CD14-positive monocyte (primary cell): ENCODE results near the gene SOCS4. TPM values are rescaled to one million over a fixed set of nuclear protein-coding genes. Genes with fewer than 3 reads are reported as not detected.

Source experiments
- DNase-seq, 3 donors: peaks; one replicate each; pipeline ENCODE4 v3.0.0-alpha.2; 2011 to 2022
- H2AFZ ChIP-seq: 2 replicates; pipeline ENCODE4 v1.6.0; 2012; ENCODE audit warnings: mild to moderate bottlenecking, low read depth, low read length, inconsistent platforms; ENCODE audit not compliant: insufficient read depth, poor library complexity, severe bottlenecking
- H3K27ac ChIP-seq, 2 donors: 1 replicate in 1 of 2; 2 replicates in 1 of 2; pipeline ENCODE4 v1.5.1; 2012 to 2013; ENCODE audit warnings: low read length in 2 of 2, control low read depth in 1 of 2, inconsistent platforms in 1 of 2, low read depth in 1 of 2, mild to moderate bottlenecking in 1 of 2
- H3K27me3 ChIP-seq, 2 donors: one replicate each; pipeline versions ENCODE4 v1.6.0 to v1.6.1; 2011 to 2013; ENCODE audit warnings: low read length in 2 of 2; ENCODE audit not compliant: control insufficient read depth in 2 of 2, insufficient read depth in 2 of 2
- H3K36me3 ChIP-seq, 2 donors: replicated peaks in 1 of 2; 1 replicate in 1 of 2; 2 replicates in 1 of 2; pipeline versions ENCODE4 v1.5.1 to v1.6.1; 2012 to 2013; ENCODE audit warnings: low read length in 2 of 2, control low read depth in 1 of 2, inconsistent platforms in 1 of 2, mild to moderate bottlenecking in 1 of 2; ENCODE audit not compliant: insufficient read depth in 2 of 2, control insufficient read depth in 1 of 2
- H3K4me1 ChIP-seq, 2 donors: 1 replicate in 1 of 2; 2 replicates in 1 of 2; pipeline versions ENCODE4 v1.5.1 to v1.6.1; 2012 to 2013; ENCODE audit warnings: low read length in 2 of 2, control low read depth in 1 of 2, inconsistent platforms in 1 of 2, mild to moderate bottlenecking in 1 of 2, moderate library complexity in 1 of 2; ENCODE audit not compliant: insufficient read depth in 2 of 2, control insufficient read depth in 1 of 2
- H3K4me2 ChIP-seq: replicated peaks from 2 replicates; pipeline ENCODE3; 2012; ENCODE audit warnings: low read length, moderate library complexity, mild to moderate bottlenecking; ENCODE audit not compliant: poor library complexity, severe bottlenecking; ENCODE audit errors: extremely low read depth
- H3K4me3 ChIP-seq, 3 experiments: fragments of 200-600 bp in 1 of 3; sonication (generic) in 1 of 3; replicated peaks in 1 of 3; 1 replicate in 2 of 3; 2 replicates in 1 of 3; pipeline ENCODE4 v1.5.1; 2011 to 2013; ENCODE audit warnings: low read length in 3 of 3, mild to moderate bottlenecking in 3 of 3, control low read depth in 2 of 3, low read depth in 2 of 3, inconsistent platforms in 1 of 3, moderate library complexity in 1 of 3
- H3K79me2 ChIP-seq: 2 replicates; pipeline ENCODE4 v1.6.0; 2012; ENCODE audit warnings: mild to moderate bottlenecking, control low read depth, inconsistent platforms, low read length, moderate library complexity; ENCODE audit not compliant: insufficient read depth
- H3K9ac ChIP-seq: 2 replicates; pipeline ENCODE4 v1.6.0; 2017; ENCODE audit warnings: low read length, mild to moderate bottlenecking; ENCODE audit not compliant: insufficient read depth, poor library complexity, severe bottlenecking
- H3K9me3 ChIP-seq, 2 donors: replicated peaks in 1 of 2; 1 replicate in 1 of 2; 2 replicates in 1 of 2; pipeline versions ENCODE4 v1.5.1 to v1.6.1; 2012 to 2013; ENCODE audit warnings: low read length in 2 of 2, control low read depth in 1 of 2; ENCODE audit not compliant: control insufficient read depth in 1 of 2, insufficient read depth in 1 of 2
- H4K20me1 ChIP-seq: 2 replicates; pipeline ENCODE4 v1.6.0; 2012; ENCODE audit warnings: mild to moderate bottlenecking, low read length, control low read depth, moderate library complexity; ENCODE audit not compliant: insufficient read depth
- H3K27ac Mint-ChIP-seq, 7 donors: one replicate each; pipeline ENCODE4 v1.8.0; 2020; ENCODE audit warnings: mild to moderate bottlenecking in 7 of 7, mixed read lengths in 7 of 7, moderate library complexity in 6 of 7, inconsistent platforms in 2 of 7
- H3K27me3 Mint-ChIP-seq, 3 donors: one replicate each; pipeline ENCODE4 v1.8.0; 2021 to 2022; ENCODE audit warnings: low read depth in 3 of 3, mild to moderate bottlenecking in 3 of 3, mixed read lengths in 3 of 3, moderate library complexity in 3 of 3, inconsistent platforms in 1 of 3
- H3K36me3 Mint-ChIP-seq, 2 donors: one replicate each; pipeline ENCODE4 v1.8.0; 2020; ENCODE audit warnings: mixed read lengths in 2 of 2, inconsistent platforms in 1 of 2, mild to moderate bottlenecking in 1 of 2
- H3K4me1 Mint-ChIP-seq: one replicate; pipeline ENCODE4 v1.8.0; 2020; ENCODE audit warnings: mild to moderate bottlenecking, mixed read lengths
- H3K4me3 Mint-ChIP-seq, 2 donors: one replicate each; pipeline ENCODE4 v1.8.0; 2020; ENCODE audit warnings: mild to moderate bottlenecking in 2 of 2, mixed read lengths in 2 of 2, moderate library complexity in 1 of 2
- H3K9me3 Mint-ChIP-seq, 7 donors: one replicate each; pipeline ENCODE4 v1.8.0; 2020 to 2022; ENCODE audit warnings: mixed read lengths in 7 of 7, mild to moderate bottlenecking in 6 of 7, moderate library complexity in 6 of 7, inconsistent platforms in 2 of 7
- WGBS: methylation state at CpG from one replicate; pipeline ENCODE4 v1.1.5; 2013; ENCODE audit warnings: missing lambda C conversion rate; ENCODE audit not compliant: insufficient coverage; 5-methylcytosine and 5-hydroxymethylcytosine counted together
- intact Hi-C, 2 donors: fragments of 100-400 bp; cut with micrococcal nuclease; formaldehyde crosslinking; loops; one replicate each; pipeline versions ENCODE4 v1.15.0 to v1.15.1; 2023
- polyA plus RNA-seq, 3 donors: library from polyadenylated mRNA; depleted of rRNA in 1 of 3; unstranded in 2 of 3; stranded (reverse) in 1 of 3; fragments of 300-500 nt in 2 of 3; fragments of >200 nt in 1 of 3; fragmentation: Illumina TruSeq in 2 of 3; gene quantifications; 1 replicate in 2 of 3; 2 replicates in 1 of 3; pipeline ENCODE4 v1.2.3, GENCODE V29; 2012 to 2021
- TF ChIP-seq, protein P1 (sequence below): fragments of 200-600 bp; IDR thresholded peaks from one replicate; pipeline ENCODE4 v1.8.0; 2022; ENCODE audit warnings: antibody characterized with exemption, mild to moderate bottlenecking

The SOCS4 gene
- polyA plus RNA-seq, 3 donors = 2.5 to 5.0 (median 3.0) TPM

DNA sequence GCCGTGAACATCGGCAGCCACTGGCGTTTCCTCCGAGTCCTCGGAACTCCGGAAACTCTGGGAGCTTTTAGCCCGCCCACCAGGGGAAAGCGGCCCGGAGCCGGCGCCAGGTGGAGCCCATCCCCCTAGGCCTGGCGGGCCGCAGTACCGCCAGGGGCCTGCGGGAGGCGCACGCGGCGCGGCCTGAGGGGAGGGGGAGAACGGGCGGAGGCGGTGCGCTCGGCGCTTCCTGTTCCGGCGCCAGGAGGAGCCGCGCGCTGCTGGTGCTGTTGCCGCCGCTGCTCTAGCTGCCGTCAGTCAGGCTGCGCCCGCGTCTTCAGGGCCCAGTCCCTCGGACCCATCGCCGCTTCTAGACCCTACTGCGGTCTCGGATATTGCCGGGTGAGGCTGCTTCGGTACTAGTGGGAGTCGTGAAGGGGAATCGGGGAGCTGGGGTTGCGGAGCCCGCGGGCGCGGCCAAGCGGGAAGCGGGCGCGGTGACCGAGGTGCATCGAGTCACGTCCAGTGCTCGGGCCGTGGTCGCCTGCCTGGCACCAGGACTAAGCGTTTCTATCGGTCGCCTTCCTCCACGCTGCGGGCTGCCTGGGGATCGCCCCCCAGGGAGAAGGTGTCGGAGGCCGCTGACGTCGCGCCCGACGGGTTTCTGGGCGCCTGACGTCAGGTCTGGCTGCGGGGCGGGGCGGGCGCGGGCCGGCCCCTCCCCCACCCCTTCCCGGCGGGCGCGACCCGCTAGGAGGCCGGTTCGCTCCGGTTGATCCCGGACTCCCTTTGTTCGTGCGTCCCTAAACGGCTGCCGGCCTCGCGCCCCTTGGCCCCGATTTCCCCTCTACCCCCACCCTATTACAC, 24.6 kb downstream of the SOCS4 start, which contains the start of gene MAPK1IP1L:
Gene MAPK1IP1L, plus strand, starts transcription at position 225 of the 846 bp plus-strand sequence. CDS start 10,037 bp downstream, outside the sequence.
- Histone ChIP-seq H4K20me1 (peaks cover 47% of the 10 kb centered on the region), H3K36me3 (peaks cover 0 to 20% of the 10 kb centered on the region in 2 donors), H3K9me3 (no peaks in the 10 kb centered on the region), H3K4me3 (peak within 1 kb of the TSS; percentile 89 to 94 (median 90)), H2AFZ (peak within 1 kb of the TSS; percentile 70), H3K27ac (peak within 1 kb of the TSS; percentile 91 to 99), H3K4me2 (peak within 1 kb of the TSS; percentile 92), H3K4me1 (peaks cover 17 to 19% of the 10 kb centered on the region in 2 donors), H3K79me2 (peaks cover 52% of the 10 kb centered on the region), H3K27me3 (no peaks in the 10 kb centered on the region), H3K9ac (peak within 1 kb of the TSS; percentile 99)
- WGBS = under 1% methylated on average over 67 of the region's 98 CpGs
- Mint-ChIP-seq H3K9me3 (no peaks in the 10 kb centered on the region), H3K4me1 (peaks cover 27% of the 10 kb centered on the region), H3K27me3 (peaks cover 0 to 3% (median 2%) of the 10 kb centered on the region in 3 donors), H3K36me3 (peaks cover 12 to 22% of the 10 kb centered on the region in 2 donors), H3K4me3 (peak within 1 kb of the TSS; percentile 83 to 90), H3K27ac (peak within 1 kb of the TSS; percentile 95 to 98 (median 97))
- DNase-seq = peak; percentile 85 to 86 (median 86)
- TF ChIP-seq, protein P1, sequence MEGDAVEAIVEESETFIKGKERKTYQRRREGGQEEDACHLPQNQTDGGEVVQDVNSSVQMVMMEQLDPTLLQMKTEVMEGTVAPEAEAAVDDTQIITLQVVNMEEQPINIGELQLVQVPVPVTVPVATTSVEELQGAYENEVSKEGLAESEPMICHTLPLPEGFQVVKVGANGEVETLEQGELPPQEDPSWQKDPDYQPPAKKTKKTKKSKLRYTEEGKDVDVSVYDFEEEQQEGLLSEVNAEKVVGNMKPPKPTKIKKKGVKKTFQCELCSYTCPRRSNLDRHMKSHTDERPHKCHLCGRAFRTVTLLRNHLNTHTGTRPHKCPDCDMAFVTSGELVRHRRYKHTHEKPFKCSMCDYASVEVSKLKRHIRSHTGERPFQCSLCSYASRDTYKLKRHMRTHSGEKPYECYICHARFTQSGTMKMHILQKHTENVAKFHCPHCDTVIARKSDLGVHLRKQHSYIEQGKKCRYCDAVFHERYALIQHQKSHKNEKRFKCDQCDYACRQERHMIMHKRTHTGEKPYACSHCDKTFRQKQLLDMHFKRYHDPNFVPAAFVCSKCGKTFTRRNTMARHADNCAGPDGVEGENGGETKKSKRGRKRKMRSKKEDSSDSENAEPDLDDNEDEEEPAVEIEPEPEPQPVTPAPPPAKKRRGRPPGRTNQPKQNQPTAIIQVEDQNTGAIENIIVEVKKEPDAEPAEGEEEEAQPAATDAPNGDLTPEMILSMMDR = peak; percentile 100
- intact Hi-C loops = loop anchor here in 1 of 2 donors (5.0 kb wide), 1 partner anchor 36 kb away; no protein-coding TSS in a partner anchor

DNA sequence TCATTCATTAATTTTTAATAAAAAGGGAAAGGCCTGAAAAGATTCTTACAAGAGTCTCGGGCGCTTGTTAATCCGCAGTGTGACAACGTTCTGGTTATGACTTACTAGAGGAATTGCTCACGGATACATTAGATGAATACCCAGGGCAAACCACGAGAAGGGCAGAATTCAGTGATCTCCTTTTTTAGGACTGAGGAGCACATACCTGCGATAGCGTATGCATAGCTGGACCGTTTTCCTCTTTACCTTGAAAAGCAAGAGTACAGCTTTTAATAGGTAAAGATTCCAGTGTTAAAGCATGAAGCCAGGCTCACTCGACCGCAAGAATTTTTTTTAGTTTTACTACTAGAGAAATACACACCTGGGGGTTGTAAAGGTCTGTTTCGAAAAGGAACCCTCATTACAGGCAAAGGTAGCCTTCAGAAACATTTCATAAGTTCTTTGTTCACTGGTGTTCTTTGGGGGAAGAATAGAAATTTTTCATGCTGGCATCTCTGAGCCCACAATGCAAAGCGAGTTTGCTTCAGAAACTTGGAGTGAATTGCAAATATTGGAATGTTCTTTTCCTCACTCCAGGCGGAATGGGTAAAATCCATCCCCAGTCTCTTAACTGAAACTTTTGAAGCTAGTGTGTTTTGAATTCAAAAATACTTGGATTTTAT, 25.4 kb downstream of the SOCS4 start:
- peaks cover 12 to 22% of the 10 kb centered on the region in 2 donors for H3K36me3 Mint-ChIP-seq
- WGBS = 0% methylated on average over 6 of the region's 14 CpGs
- no peaks in the 10 kb centered on the region for H3K9me3 ChIP-seq
- peaks cover 55% of the 10 kb centered on the region for H4K20me1 ChIP-seq
- no peaks in the 10 kb centered on the region for H3K27me3 ChIP-seq
- H3K27ac ChIP-seq = peak overlapping the region; percentile 91 to 99
- peak overlapping the region; percentile 89 to 94 (median 90) for H3K4me3 ChIP-seq
- peak overlapping the region; percentile 92 for H3K4me2 ChIP-seq
- intact Hi-C loops = loop anchor here in 1 of 2 donors (5.0 kb wide), 1 partner anchor 35 kb away; no protein-coding TSS in a partner anchor
- no peaks in the 10 kb centered on the region for H3K9me3 Mint-ChIP-seq
- H3K36me3 ChIP-seq = peaks cover 0 to 28% of the 10 kb centered on the region in 2 donors
- peaks cover 17 to 19% of the 10 kb centered on the region in 2 donors for H3K4me1 ChIP-seq
- H2AFZ ChIP-seq = peak overlapping the region; percentile 70
- H3K27me3 Mint-ChIP-seq = peaks cover 0 to 3% (median 2%) of the 10 kb centered on the region in 3 donors
- H3K27ac Mint-ChIP-seq = peak overlapping the region; percentile 95 to 98 (median 97)
- peak overlapping the region; percentile 83 to 90 for H3K4me3 Mint-ChIP-seq
- H3K4me1 Mint-ChIP-seq = peaks cover 27% of the 10 kb centered on the region
- TF ChIP-seq, protein P1 = no peak
- H3K9ac ChIP-seq = peak overlapping the region; percentile 99
- DNase-seq = peak in 1 of 3 donors; percentile 9
- peaks cover 59% of the 10 kb centered on the region for H3K79me2 ChIP-seq
